Effector memory CD8-positive, alpha-beta T cell (primary cell): ENCODE results near the gene TIAM2.
"Not testable (repeated sequence)": the region's sequence is repeated elsewhere in the genome, so short reads cannot be mapped to it uniquely, and the experiment has no call there.

Experiments used
- ATAC-seq: fragments of 150-1000 bp; cut with Tn5 transposase; replicated peaks from 2 replicates; pipeline ENCODE4 v1.10.0; 2021; ENCODE audit warnings: mild to moderate bottlenecking, moderate library complexity
- DNase-seq, 3 experiments: peaks; one replicate each; pipeline ENCODE4 v3.0.0; 2021
- H3K27ac Mint-ChIP-seq, 2 donors: one replicate each; pipeline ENCODE4 v1.8.0; 2022; ENCODE audit warnings: mild to moderate bottlenecking in 2 of 2, mixed read lengths in 2 of 2, moderate library complexity in 2 of 2
- H3K27me3 Mint-ChIP-seq, 2 donors: one replicate each; pipeline ENCODE4 v1.8.0; 2022; ENCODE audit warnings: mixed read lengths in 2 of 2
- H3K36me3 Mint-ChIP-seq: one replicate; pipeline ENCODE4 v1.8.0; 2022; ENCODE audit warnings: mild to moderate bottlenecking, moderate library complexity, mixed read lengths; ENCODE audit not compliant: insufficient read depth
- H3K4me1 Mint-ChIP-seq, 2 donors: one replicate each; pipeline ENCODE4 v1.8.0; 2022; ENCODE audit warnings: low read depth in 2 of 2, mixed read lengths in 2 of 2
- H3K4me3 Mint-ChIP-seq, 2 donors: one replicate each; pipeline ENCODE4 v1.8.0; 2022; ENCODE audit warnings: mild to moderate bottlenecking in 2 of 2, mixed read lengths in 2 of 2, moderate library complexity in 2 of 2
- H3K9me3 Mint-ChIP-seq, 2 donors: one replicate each; pipeline ENCODE4 v1.8.0; 2022; ENCODE audit warnings: mixed read lengths in 2 of 2

TIAM2 gene

GRCh38 chr6:155195903-155196302 lies 200.8 kb downstream of the TIAM2 start:
- no peaks in the 10 kb centered on the region for H3K36me3 Mint-ChIP-seq
- no peaks in the 10 kb centered on the region for H3K4me1 Mint-ChIP-seq
- no peak for DNase-seq
- no peak overlapping the region for H3K4me3 Mint-ChIP-seq
- no peak for ATAC-seq
- no peaks in the 10 kb centered on the region for H3K9me3 Mint-ChIP-seq
- no peak overlapping the region for H3K27ac Mint-ChIP-seq
- peaks cover 7 to 20% of the 10 kb centered on the region in 2 donors for H3K27me3 Mint-ChIP-seq

- H3K36me3 Mint-ChIP-seq, result no peaks in the 10 kb centered on the region
- peaks cover 7 to 14% of the 10 kb centered on the region in 2 donors for H3K27me3 Mint-ChIP-seq
- ATAC-seq, result no peak
- no peak overlapping the region for H3K4me3 Mint-ChIP-seq
- H3K4me1 Mint-ChIP-seq, result no peaks in the 10 kb centered on the region
- no peak overlapping the region for H3K27ac Mint-ChIP-seq
- no peaks in the 10 kb centered on the region for H3K9me3 Mint-ChIP-seq
- no peak for DNase-seq
Observed at GRCh38 chr6:155196911-155197310, 201.8 kb downstream of the TIAM2 start.

DNA sequence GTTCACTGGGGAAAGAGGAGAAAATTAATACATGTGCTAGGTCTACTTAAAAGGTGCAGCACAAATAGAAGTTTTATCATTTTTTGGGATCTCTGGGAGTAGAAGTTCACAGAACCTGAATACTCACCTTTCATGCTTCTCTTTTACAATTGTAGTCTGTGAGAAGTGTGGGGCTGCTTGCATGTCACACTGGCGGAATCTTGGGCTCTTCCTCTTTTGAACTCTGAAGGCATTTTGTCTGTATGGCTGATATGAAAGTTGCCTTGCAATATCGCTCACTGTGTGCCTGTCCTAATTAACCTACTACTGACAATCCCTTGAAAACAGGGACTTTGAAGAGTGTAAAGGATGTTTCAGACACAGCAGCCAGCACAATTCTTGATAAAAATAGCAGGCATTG lies 202.8 kb downstream of the TIAM2 start:
- ATAC-seq (no peak), DNase-seq (no peak)
- no peak overlapping the region for H3K27ac Mint-ChIP-seq
- H3K27me3 Mint-ChIP-seq, result peaks cover 7 to 10% of the 10 kb centered on the region in 2 donors
- H3K36me3 Mint-ChIP-seq, result no peaks in the 10 kb centered on the region
- H3K4me3 Mint-ChIP-seq, result no peak overlapping the region
- H3K9me3 Mint-ChIP-seq, result no peaks in the 10 kb centered on the region
- no peaks in the 10 kb centered on the region for H3K4me1 Mint-ChIP-seq

DNA sequence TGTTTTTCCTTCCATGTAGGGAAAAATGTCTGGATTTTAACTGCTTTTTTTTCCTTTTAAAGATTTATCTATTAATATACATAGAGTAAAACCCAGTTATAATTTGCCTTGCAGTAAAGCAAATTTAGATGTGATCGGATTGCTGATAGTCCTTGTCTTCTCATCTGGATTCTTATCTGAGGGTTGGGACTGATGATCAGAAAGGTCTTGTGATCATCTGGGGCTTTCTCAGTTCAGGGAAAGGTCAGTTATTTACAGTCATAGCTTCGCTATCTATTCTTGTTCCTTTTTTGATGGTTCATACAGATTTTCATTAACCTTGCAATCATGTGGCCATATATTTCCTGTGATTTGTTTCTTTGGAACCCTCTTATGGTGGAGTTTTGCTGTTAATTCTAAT lies 204.9 kb downstream of the TIAM2 start:
- Mint-ChIP-seq H3K27ac (no peak overlapping the region), H3K36me3 (no peaks in the 10 kb centered on the region), H3K4me1 (no peaks in the 10 kb centered on the region), H3K9me3 (no peaks in the 10 kb centered on the region), H3K4me3 (no peak overlapping the region), H3K27me3 (no peaks in the 10 kb centered on the region)
- ATAC-seq (no peak), DNase-seq (no peak)

DNA sequence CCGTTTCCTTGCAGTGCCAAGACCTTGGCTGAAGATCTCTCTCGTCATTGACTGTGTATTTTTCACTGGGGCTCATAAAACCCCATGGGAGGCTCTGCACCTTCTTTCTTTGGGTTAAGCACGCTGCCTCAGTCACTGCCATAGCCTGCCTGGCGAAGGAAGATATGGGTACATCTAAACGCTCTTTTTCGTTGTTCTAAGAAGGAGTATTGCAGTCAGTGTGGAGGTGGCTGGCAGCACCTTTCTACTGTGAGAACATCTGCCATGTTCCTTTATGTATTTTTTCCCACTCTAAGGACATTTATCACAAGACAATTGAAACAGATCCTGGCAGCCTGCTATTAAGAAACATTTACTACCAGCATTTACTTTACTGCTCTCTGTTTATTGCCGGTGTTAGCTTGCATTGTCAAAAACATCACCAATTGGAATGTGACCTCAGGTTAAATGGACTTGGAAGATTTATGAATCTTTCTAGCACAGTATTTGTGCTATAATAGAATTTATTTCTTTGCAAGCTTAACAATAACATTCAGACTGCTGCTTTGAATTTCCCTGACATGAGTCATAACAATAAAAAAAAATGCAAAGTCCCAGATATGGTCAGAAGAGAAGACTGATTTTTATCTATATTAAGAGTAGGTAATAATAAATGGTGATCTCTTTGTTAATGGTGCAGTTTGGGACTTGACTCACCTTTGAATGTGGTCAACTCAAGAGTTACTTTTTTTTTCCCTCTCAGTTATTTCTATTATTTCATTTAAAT lies 206.5 kb downstream of the TIAM2 start:
- ATAC-seq (no peak), DNase-seq (no peak)
- no peaks in the 10 kb centered on the region for H3K27me3 Mint-ChIP-seq
- no peak overlapping the region for H3K27ac Mint-ChIP-seq
- H3K36me3 Mint-ChIP-seq, result no peaks in the 10 kb centered on the region
- no peaks in the 10 kb centered on the region for H3K4me1 Mint-ChIP-seq
- no peaks in the 10 kb centered on the region for H3K9me3 Mint-ChIP-seq
- H3K4me3 Mint-ChIP-seq, result no peak overlapping the region

GRCh38 chr6:155207223-155207622 lies 212.1 kb downstream of the TIAM2 start:
- no peak for ATAC-seq
- no peak overlapping the region for H3K27ac Mint-ChIP-seq
- H3K4me1 Mint-ChIP-seq, result no peaks in the 10 kb centered on the region
- no peaks in the 10 kb centered on the region for H3K9me3 Mint-ChIP-seq
- no peaks in the 10 kb centered on the region for H3K27me3 Mint-ChIP-seq
- H3K36me3 Mint-ChIP-seq, result no peaks in the 10 kb centered on the region
- no peak overlapping the region for H3K4me3 Mint-ChIP-seq
- no peak for DNase-seq

- no peak for ATAC-seq
- peaks cover 4% of the 10 kb centered on the region for H3K36me3 Mint-ChIP-seq
- no peak overlapping the region for H3K4me3 Mint-ChIP-seq
- no peak overlapping the region for H3K27ac Mint-ChIP-seq
- H3K9me3 Mint-ChIP-seq, result no peaks in the 10 kb centered on the region
- no peak for DNase-seq
- no peaks in the 10 kb centered on the region for H3K4me1 Mint-ChIP-seq
- peaks cover 7 to 9% of the 10 kb centered on the region in 2 donors for H3K27me3 Mint-ChIP-seq
Observed at GRCh38 chr6:155212106-155212505, 217.0 kb downstream of the TIAM2 start.

DNA sequence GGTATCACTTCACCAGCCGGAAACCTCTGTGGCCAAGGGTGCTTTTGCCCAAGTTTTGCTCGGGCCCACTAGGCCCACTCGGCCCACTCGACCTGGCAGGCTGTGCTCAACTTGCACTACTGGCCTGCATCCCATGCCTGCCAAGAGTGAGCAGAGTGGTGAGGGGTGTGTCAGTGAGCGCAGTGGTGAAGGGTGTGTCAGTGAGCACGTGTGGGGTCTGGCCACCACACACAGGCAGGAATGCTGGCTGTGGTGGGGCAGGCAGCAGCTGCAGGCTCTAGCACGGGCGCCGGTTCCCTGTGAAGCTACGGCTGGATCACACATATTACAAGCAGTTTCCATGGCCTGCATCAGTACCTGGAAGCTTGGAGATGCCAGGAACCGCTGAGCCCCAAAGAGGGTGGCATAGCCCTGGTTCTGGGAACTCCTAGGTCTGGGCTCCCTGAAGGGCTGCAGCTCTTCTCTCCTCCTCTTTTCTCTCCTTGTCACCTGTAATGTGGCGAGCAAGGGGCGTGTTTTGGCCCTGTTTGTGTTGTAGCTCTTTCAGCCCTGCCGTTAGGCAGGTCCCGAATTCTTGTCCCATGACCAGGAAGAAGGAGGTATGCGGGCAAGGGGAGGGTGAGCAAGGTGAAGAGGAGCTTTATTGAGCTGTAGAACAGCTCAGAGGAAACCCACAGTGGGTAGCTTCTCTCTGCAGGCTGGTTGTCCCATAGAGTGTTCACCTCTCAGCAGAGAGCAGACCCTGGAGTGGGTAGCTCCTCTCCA lies 217.7 kb downstream of the TIAM2 start:
- no peak for ATAC-seq
- peaks cover 4% of the 10 kb centered on the region for H3K36me3 Mint-ChIP-seq
- no peaks in the 10 kb centered on the region for H3K4me1 Mint-ChIP-seq
- no peak overlapping the region for H3K4me3 Mint-ChIP-seq
- DNase-seq, result no peak
- H3K9me3 Mint-ChIP-seq, result no peaks in the 10 kb centered on the region
- H3K27ac Mint-ChIP-seq, result no peak overlapping the region
- H3K27me3 Mint-ChIP-seq, result peaks cover 7 to 9% of the 10 kb centered on the region in 2 donors

DNA sequence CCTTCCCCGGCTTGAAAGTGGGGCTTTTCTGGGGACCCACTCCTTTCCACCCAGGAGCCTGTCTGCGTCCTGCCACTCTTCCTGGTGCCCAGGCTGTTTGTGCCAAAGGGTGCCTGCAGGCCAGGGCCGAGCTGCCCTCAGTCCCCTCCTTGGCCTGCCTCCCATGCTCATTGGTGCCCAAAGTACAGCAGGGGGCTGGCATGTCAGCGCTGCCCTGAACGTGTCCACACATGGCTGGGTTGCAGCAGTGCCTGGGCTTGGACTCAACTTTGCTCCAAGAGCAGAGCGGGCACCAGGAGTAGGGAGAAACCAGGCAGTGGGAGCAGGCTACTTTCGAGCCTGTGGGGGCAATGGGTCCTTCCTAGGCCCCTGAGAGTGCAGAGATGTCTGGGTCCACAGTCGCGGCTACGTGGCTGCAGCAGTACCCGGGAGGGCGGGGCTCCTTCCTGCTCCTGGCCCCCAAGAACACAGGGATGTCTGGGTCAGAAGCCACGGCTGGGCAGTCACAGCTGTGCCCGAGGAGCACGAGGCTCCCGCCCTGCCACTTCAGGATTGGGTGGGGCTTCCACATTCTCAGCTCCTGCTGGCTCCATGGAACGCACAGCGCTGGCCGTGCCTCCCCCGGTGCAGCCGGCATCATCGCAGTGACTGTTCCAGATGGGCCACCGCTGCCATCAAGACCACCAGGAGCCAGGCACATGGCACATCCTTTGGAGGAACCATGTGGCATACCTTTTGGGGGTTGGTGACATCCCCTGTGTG lies 218.7 kb downstream of the TIAM2 start:
- Mint-ChIP-seq H3K4me3 (no peak overlapping the region), H3K36me3 (peaks cover 4% of the 10 kb centered on the region)

DNA sequence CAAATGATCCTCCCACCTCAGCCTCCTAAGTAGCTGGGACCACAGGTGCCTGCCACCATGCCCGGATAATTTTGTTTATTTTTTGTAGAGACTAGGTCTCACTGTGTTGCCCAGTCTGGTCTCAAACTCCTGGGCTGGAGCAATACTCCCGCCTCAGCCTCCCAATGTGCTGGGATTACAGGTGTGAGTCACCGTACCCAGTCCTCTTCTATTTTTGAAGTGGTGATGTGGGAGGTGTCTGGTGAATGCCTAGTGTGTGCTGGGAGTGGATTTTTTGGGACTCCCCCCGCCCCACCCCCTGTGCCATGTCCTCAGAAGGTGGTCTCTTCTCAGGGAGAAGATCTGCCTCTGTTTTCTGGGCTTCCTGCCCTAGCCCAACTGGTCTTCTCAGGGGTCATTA lies 220.8 kb downstream of the TIAM2 start:
- Mint-ChIP-seq H3K36me3 (peaks cover 5% of the 10 kb centered on the region), H3K4me1 (peaks cover 0 to 2% of the 10 kb centered on the region in 2 donors), H3K4me3 (no peak overlapping the region), H3K27me3 (peaks cover 7 to 29% of the 10 kb centered on the region in 2 donors), H3K27ac (no peak overlapping the region), H3K9me3 (no peaks in the 10 kb centered on the region)
- ATAC-seq, result no peak
- no peak for DNase-seq

More for the DNA sequence above, 218.7 kb downstream of the TIAM2 start:
- no peaks in the 10 kb centered on the region for H3K4me1 Mint-ChIP-seq
- DNase-seq (no peak), ATAC-seq (no peak)
- H3K27me3 Mint-ChIP-seq, result peaks cover 7 to 12% of the 10 kb centered on the region in 2 donors
- no peak overlapping the region for H3K27ac Mint-ChIP-seq
- no peaks in the 10 kb centered on the region for H3K9me3 Mint-ChIP-seq

GRCh38 chr6:155216312-155217046 lies 221.4 kb downstream of the TIAM2 start:
- no peak overlapping the region for H3K27ac Mint-ChIP-seq
- peaks cover 7 to 29% of the 10 kb centered on the region in 2 donors for H3K27me3 Mint-ChIP-seq
- no peak for DNase-seq
- H3K9me3 Mint-ChIP-seq, result no peaks in the 10 kb centered on the region
- no peak for ATAC-seq
- peaks cover 0 to 2% of the 10 kb centered on the region in 2 donors for H3K4me1 Mint-ChIP-seq
- peaks cover 6% of the 10 kb centered on the region for H3K36me3 Mint-ChIP-seq
- no peak overlapping the region for H3K4me3 Mint-ChIP-seq

DNA sequence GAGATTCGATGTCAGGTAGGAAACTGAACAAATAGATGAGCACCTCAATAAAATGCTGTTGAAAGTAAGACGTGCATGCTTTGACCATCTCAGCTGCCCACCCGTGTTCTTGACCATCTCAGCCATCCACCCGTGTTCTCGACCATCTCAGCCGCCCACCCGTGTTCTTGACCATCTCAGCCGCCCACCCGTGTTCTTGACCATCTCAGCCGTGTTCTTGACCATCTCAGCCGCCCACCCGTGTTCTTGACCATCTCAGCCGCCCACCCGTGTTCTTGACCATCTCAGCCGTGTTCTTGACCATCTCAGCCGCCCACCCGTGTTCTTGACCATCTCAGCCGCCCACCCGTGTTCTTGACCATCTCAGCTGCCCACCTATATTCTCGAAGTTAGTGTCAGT lies 223.6 kb downstream of the TIAM2 start:
- H3K9me3 Mint-ChIP-seq, H3K27ac Mint-ChIP-seq, H3K4me1 Mint-ChIP-seq, H3K4me3 Mint-ChIP-seq, H3K36me3 Mint-ChIP-seq, ATAC-seq, DNase-seq: not testable (repeated sequence)
- H3K27me3 Mint-ChIP-seq, result peaks cover 7 to 29% of the 10 kb centered on the region in 2 donors

- ATAC-seq (no peak), DNase-seq (no peak)
- Mint-ChIP-seq H3K27me3 (peaks cover 7 to 29% of the 10 kb centered on the region in 2 donors), H3K4me1 (peaks cover 7% of the 10 kb centered on the region in 2 donors), H3K36me3 (peaks cover 6% of the 10 kb centered on the region), H3K9me3 (no peaks in the 10 kb centered on the region), H3K4me3 (no peak overlapping the region), H3K27ac (no peak overlapping the region)
Observed at GRCh38 chr6:155219299-155219698, 224.2 kb downstream of the TIAM2 start.
